Activated naive CD4-positive, alpha-beta T cell treated with anti-CD3 and anti-CD28 coated beads, Interleukin-2, amount 50 U/mL, for 72 hours (primary cell): Measurements from ENCODE around the gene RPL39. TPM values are rescaled to one million over a fixed set of nuclear protein-coding genes. Genes with fewer than 3 reads are reported as not detected.
"Not testable (repeated sequence)": the region's sequence is repeated elsewhere in the genome, so short reads cannot be mapped to it uniquely, and the experiment has no call there.

Source experiments
- ATAC-seq, 2 donors: fragments of 150-1000 bp; cut with Tn5 transposase; 2 replicates each; pipeline ENCODE4 v1.10.0; 2021; ENCODE audit warnings: mild to moderate bottlenecking in 2 of 2, moderate library complexity in 2 of 2
- DNase-seq, 2 donors: peaks; one replicate each; pipeline ENCODE4 v3.0.0; 2021 to 2022; ENCODE audit warnings: low spot score in 2 of 2
- H3K27ac Mint-ChIP-seq, 2 donors: one replicate each; pipeline ENCODE4 v1.8.0; 2022; ENCODE audit warnings: mild to moderate bottlenecking in 2 of 2, mixed read lengths in 2 of 2
- H3K36me3 Mint-ChIP-seq, 2 donors: one replicate each; pipeline ENCODE4 v1.8.0; 2022; ENCODE audit warnings: mixed read lengths in 2 of 2
- H3K9me3 Mint-ChIP-seq, 2 donors: one replicate each; pipeline ENCODE4 v1.8.0; 2022; ENCODE audit warnings: mixed read lengths in 2 of 2
- total RNA-seq, 2 donors: library from RNA; stranded (reverse); gene quantifications; one replicate each; pipeline ENCODE4 v1.2.3, GENCODE V29; 2022

Gene RPL39
- 1,000 to 10,000 TPM; 2,603 to 3,012 TPM for total RNA-seq

DNA sequence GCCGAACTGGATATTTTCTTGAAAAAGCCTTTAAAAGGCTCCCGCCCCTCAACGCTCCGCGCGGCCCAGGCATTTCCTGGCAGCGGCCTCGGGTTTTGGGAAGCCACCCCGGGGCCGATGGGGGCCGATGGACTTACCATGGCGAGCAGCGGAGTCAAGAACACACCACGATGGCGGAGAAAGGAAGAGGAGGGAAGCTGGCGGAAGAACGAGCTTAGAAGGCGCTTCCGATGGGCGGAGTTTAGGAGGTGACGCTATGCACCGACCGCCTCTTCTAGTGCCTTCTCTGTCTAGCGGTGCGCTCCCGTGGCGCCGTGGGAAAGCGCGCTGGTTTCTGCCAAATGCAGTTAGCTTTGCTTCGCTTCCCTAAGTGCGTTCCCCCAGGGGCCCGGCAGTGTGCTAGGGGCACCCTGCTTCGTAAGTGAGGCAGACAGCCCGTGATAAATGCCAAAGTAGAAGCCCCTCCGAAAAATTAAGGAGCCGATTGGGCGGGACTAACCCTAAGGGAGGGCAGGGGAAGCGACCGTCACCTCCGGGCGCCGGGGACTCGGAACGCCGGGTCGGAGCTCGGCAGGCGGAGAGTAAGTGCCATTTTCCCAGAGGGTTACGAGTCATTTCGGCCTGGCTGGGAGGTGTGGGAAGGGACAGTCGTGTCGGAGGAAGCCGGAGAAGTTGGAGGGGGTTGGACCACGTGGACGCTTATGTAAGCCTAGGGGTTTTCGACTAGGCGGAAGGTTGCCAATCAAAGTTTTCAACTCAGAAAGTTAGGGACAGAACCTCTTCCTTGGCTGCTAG lies at the start of gene RPL39:
Gene RPL39 (minus strand): TSS at position 194 of the 795 bp plus-strand sequence. CDS start 54 bp downstream, at position 140.
- DNase-seq (peak; percentile 70 to 85), ATAC-seq (peak; percentile 95)
- Mint-ChIP-seq H3K36me3 (peaks cover 27 to 31% of the 10 kb centered on the region in 2 donors), H3K27ac (peak within 1 kb of the TSS; percentile 98 to 100), H3K9me3 (no peaks in the 10 kb centered on the region)

- no peak for DNase-seq
- Mint-ChIP-seq H3K36me3 (peaks cover 19 to 26% of the 10 kb centered on the region in 2 donors), H3K27ac (no peak overlapping the region), H3K9me3 (no peaks in the 10 kb centered on the region)
- no peak for ATAC-seq
Observed at GRCh38 chrX:119833905-119834304, 42.5 kb upstream of the RPL39 start.

GRCh38 chrX:119828446-119828845 lies 37.0 kb upstream of the RPL39 start:
- Mint-ChIP-seq H3K27ac (no peak overlapping the region), H3K9me3 (no peaks in the 10 kb centered on the region), H3K36me3 (peaks cover 6 to 19% of the 10 kb centered on the region in 2 donors)
- peak; percentile 30 to 53 for ATAC-seq
- DNase-seq = no peak

- DNase-seq (peak in 1 of 2 donors; percentile 5), ATAC-seq (peak; percentile 84 to 94)
- H3K9me3 Mint-ChIP-seq = no peaks in the 10 kb centered on the region
- peaks cover 6 to 19% of the 10 kb centered on the region in 2 donors for H3K36me3 Mint-ChIP-seq
- peak overlapping the region in 1 of 2 donors; percentile 66 for H3K27ac Mint-ChIP-seq
Observed at GRCh38 chrX:119826399-119826959, 35.0 kb upstream of the RPL39 start.

DNA sequence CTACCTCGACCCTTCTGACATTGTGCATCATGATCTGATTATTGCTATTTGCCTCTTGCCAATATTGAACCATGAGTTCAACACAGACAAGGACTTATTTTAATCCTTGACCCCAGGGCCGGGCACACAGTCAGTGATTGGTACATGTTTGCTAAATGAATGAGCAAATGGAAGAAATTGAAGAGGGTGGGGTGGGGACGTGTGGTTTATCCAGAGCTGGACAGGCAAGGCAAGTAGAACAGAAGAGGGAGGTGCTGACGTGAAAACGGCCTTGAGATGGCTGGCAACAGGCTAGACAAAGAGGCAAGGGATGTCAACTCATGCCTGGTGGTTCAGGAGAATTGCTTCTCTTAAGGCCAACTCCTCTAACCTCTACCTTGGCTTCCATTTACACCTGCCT lies 32.8 kb upstream of the RPL39 start:
- H3K27ac Mint-ChIP-seq, DNase-seq, H3K9me3 Mint-ChIP-seq, H3K36me3 Mint-ChIP-seq, ATAC-seq: not testable (repeated sequence)

DNA sequence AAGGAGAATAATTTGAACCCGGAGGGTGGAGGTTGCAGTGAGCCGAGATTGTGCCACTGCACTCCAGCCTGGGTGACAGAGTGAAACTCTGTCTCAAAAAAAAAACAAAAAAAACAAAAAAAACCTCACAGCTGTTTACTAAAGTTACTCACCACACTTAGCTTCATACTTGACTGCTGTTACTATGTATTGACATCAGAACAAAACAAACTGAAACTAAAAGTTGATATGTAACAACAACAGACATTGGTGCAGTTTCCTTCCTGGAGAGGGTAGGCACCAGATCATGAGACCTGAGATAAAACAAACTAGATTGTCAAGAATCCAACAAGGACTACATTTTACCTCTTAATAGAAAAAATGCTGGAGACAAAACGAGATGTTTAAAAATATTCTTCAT lies 30.3 kb upstream of the RPL39 start:
- ATAC-seq = peak in 1 of 2 donors; percentile 85
- H3K36me3 Mint-ChIP-seq, H3K27ac Mint-ChIP-seq, DNase-seq, H3K9me3 Mint-ChIP-seq: not testable (repeated sequence)

DNA sequence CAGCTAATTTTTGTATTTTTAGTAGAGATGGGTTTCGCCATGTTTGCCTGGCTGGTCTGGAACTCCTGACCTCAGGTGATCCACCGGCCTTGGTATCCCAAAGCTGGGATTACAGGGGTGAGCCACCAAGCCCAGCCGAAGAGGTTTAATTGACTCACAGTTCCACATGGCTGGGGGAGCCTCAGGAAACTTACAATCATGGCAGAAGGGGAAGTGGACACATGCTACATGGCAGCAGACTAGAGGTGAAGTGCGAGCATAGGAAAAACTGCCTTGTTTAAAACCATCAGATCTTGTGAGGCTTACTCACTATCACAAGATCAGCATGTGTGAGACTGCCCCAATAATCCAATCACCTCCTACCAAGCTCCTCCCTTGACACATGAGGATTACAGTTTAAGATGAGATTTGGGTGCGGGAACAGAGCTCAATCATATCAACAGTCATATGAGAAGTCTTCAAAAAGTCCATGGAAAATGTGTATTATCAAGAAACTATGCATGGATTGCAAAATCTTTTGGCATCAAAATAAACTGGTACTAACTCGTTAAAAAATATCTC lies 25.8 kb upstream of the RPL39 start:
- ATAC-seq (no peak), DNase-seq (no peak)
- Mint-ChIP-seq H3K36me3 (no peaks in the 10 kb centered on the region), H3K9me3 (no peaks in the 10 kb centered on the region), H3K27ac (peak overlapping the region in 1 of 2 donors; percentile 36)

GRCh38 chrX:119816300-119816699 lies 24.9 kb upstream of the RPL39 start:
- Mint-ChIP-seq H3K36me3 (no peaks in the 10 kb centered on the region), H3K27ac (no peak overlapping the region), H3K9me3 (no peaks in the 10 kb centered on the region)
- no peak for DNase-seq
- no peak for ATAC-seq

- no peak for ATAC-seq
- Mint-ChIP-seq H3K9me3 (no peaks in the 10 kb centered on the region), H3K36me3 (no peaks in the 10 kb centered on the region), H3K27ac (no peak overlapping the region)
- DNase-seq = no peak
Observed at GRCh38 chrX:119809185-119809666, 17.8 kb upstream of the RPL39 start.

GRCh38 chrX:119808461-119808860 lies 17.0 kb upstream of the RPL39 start:
- ATAC-seq, H3K36me3 Mint-ChIP-seq, H3K9me3 Mint-ChIP-seq, DNase-seq, H3K27ac Mint-ChIP-seq: not testable (repeated sequence)

DNA sequence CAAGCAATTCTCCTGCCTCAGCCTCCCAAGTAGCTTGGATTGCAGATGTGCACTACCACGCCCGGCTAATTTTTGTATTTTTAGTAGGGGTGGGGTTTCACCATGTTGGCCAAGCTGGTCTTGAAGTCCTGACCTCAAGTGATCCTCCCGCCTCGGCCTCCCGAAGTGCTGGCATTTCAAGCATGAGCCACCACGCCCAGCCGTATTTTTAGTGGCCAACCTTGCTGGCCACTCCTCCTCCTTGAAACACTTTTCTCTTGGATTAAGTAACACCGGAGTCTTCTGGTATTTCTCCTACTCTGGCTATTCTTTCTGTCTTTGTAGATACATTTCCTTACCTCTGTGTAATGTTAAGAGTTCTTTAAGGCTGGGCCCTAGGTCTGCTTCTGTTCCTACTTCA lies 11.1 kb upstream of the RPL39 start:
- DNase-seq (no peak), ATAC-seq (no peak)
- Mint-ChIP-seq H3K36me3 (no peaks in the 10 kb centered on the region), H3K9me3 (no peaks in the 10 kb centered on the region), H3K27ac (no peak overlapping the region)

GRCh38 chrX:119801253-119802221 lies 10.1 kb upstream of the RPL39 start:
- ATAC-seq = no peak
- Mint-ChIP-seq H3K9me3 (no peaks in the 10 kb centered on the region), H3K36me3 (no peaks in the 10 kb centered on the region), H3K27ac (no peak overlapping the region)
- no peak for DNase-seq

DNA sequence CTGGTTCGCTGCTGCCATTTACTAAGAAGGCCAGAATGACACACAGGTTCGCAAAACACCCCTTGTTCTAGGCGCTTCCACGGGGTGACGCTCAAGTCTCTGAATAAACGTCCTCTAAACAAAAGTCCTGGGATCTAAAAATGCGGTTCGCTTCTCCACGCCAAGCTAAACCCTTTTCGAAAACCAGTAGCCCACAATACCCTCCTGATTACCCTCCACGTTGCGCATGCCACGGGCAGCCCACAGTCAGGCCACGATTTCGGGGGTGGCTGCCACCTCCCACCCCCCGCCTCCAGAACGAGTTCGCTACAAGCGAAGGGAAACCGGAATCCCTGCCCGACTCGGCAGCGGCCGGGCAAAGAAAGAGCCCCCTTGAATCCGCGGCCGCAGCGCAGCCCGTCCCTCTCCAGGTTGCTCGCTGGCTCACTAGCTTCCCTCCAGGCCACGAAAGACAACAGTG lies 423 bp downstream of the RPL39 start:
- no peaks in the 10 kb centered on the region for H3K9me3 Mint-ChIP-seq
- ATAC-seq = peak; percentile 14 to 18
- peak overlapping the region; percentile 98 to 100 for H3K27ac Mint-ChIP-seq
- peak; percentile 15 to 54 for DNase-seq
- peaks cover 27 to 34% of the 10 kb centered on the region in 2 donors for H3K36me3 Mint-ChIP-seq

- DNase-seq (peak in 1 of 2 donors; percentile 40), ATAC-seq (peak; percentile 50 to 57)
- Mint-ChIP-seq H3K36me3 (peaks cover 19 to 24% of the 10 kb centered on the region in 2 donors), H3K9me3 (no peaks in the 10 kb centered on the region), H3K27ac (peak overlapping the region in 1 of 2 donors; percentile 85)
Observed at GRCh38 chrX:119784747-119785446, 6.5 kb downstream of the RPL39 start.

DNA sequence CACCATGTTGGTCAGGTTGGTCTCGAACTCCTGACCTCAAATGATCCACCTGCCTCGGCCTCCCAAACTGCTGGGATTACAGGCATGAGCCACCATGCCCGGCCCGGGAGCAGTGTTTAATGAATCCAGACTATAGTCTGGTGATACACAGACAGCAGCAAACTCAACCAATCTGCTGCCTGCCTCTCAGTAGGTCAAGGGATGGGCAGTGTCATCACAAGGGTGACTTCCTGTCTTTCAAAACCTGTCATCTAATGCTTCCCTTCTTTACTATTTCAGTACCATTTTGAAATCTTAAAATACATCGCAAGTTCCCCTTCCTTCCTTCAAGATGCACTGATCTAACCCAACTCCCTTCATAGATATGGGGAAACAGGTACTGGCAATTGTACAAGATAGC lies 8.4 kb downstream of the RPL39 start:
- Mint-ChIP-seq H3K27ac (peak overlapping the region in 1 of 2 donors; percentile 83), H3K36me3 (peaks cover 5 to 12% of the 10 kb centered on the region in 2 donors), H3K9me3 (no peaks in the 10 kb centered on the region)
- DNase-seq (no peak), ATAC-seq (no peak)

DNA sequence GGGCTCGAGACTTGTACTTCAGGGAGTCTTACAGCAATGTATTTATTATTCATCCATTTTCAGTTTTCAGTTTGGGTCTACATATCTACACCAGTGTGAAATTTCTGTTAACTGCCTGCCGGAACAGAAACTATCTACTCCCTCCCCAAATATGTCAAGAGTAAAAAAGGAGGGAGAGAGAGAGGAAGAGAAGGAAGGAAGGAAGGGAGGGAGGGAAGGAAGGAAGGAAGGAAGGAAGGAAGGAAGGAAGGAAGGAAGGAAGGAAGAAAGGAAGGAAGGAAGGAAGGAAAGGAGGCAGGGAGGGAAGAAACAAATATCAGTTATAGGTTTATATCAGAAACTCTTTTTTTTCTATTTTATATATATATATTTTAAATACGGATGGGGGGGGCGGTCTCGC lies 12.6 kb downstream of the RPL39 start:
- DNase-seq = no peak
- no peaks in the 10 kb centered on the region for H3K36me3 Mint-ChIP-seq
- H3K27ac Mint-ChIP-seq = peak overlapping the region in 1 of 2 donors; percentile 65

More for the DNA sequence above, 12.6 kb downstream of the RPL39 start:
- no peak for ATAC-seq
- no peaks in the 10 kb centered on the region for H3K9me3 Mint-ChIP-seq
